IMR-90 (cell line): ENCODE results near the gene CAMTA1. TPM values are rescaled to one million over a fixed set of nuclear protein-coding genes. Genes with fewer than 3 reads are reported as not detected.

Source experiments
- ATAC-seq: fragments of 200-7000 bp; cut with Tn5 transposase; 2 replicates; pipeline ENCODE4 v1.9.1; 2020; ENCODE audit warnings: low read depth, mild to moderate bottlenecking, moderate library complexity
- BruUV-seq: library from RNA; stranded (reverse); fragments of 400-500 nt; replicated peaks from 2 replicates; lab custom pipeline; 2021; lab: Mats Ljungman, UMichigan
- CTCF ChIA-PET: fragments of 300-600 bp; formaldehyde crosslinking; extraction: SDS; loops from one replicate; lab custom pipeline; 2021; ENCODE audit warnings: antibody characterized with exemption; lab: Yijun Ruan, JAX
- POLR2A ChIA-PET: fragments of 300-600 bp; sonication (Branson Sonifier 250); formaldehyde crosslinking; loops from one replicate; lab custom pipeline; 2022; ENCODE audit warnings: antibody characterized with exemption; ENCODE audit not compliant: unreplicated experiment; lab: Charles Lee
- DNase-seq: peaks from one replicate; pipeline ENCODE4 v3.0.0; 2013
- H2AFZ ChIP-seq: replicated peaks from 2 replicates; pipeline ENCODE3; 2013; ENCODE audit warnings: low read length, mild to moderate bottlenecking; ENCODE audit not compliant: poor library complexity
- H2AK5ac ChIP-seq: 2 replicates; pipeline ENCODE4 v1.6.1; 2013; ENCODE audit warnings: low read depth, low read length, inconsistent platforms
- H2AK9ac ChIP-seq: replicated peaks from 2 replicates; pipeline ENCODE3; 2013; ENCODE audit warnings: mild to moderate bottlenecking, low read depth, low read length, moderate library complexity; ENCODE audit not compliant: poor library complexity
- H2BK120ac ChIP-seq: 2 replicates; pipeline ENCODE4 v1.6.1; 2013; ENCODE audit warnings: low read depth, low read length, inconsistent platforms
- H2BK15ac ChIP-seq: 3 replicates; pipeline ENCODE4 v1.6.1; 2013; ENCODE audit warnings: low read depth, low read length, inconsistent platforms
- H2BK20ac ChIP-seq: 2 replicates; pipeline ENCODE4 v1.6.1; 2013; ENCODE audit warnings: low read depth, mild to moderate bottlenecking, inconsistent platforms, low read length, moderate library complexity
- H2BK5ac ChIP-seq: 2 replicates; pipeline ENCODE4 v1.6.1; 2013; ENCODE audit warnings: mild to moderate bottlenecking, low read depth, low read length, inconsistent platforms; ENCODE audit not compliant: poor library complexity, severe bottlenecking
- H3K14ac ChIP-seq: replicated peaks from 2 replicates; pipeline ENCODE4 v1.6.1; 2013; ENCODE audit warnings: low read depth, low read length, inconsistent platforms
- H3K18ac ChIP-seq: 2 replicates; pipeline ENCODE4 v1.6.1; 2013; ENCODE audit warnings: low read depth, low read length, control low read depth
- H3K23ac ChIP-seq: 2 replicates; pipeline ENCODE4 v1.6.1; 2013; ENCODE audit warnings: low read depth, low read length, inconsistent platforms
- H3K27ac ChIP-seq: 2 replicates; pipeline ENCODE4 v1.5.1; 2013; ENCODE audit warnings: mild to moderate bottlenecking, control low read depth, low read length; ENCODE audit not compliant: insufficient read depth
- H3K27me3 ChIP-seq: 2 replicates; pipeline ENCODE4 v1.6.1; 2013; ENCODE audit warnings: low read length; ENCODE audit not compliant: control insufficient read depth, insufficient read depth
- H3K36me3 ChIP-seq: 2 replicates; pipeline ENCODE4 v1.6.1; 2013; ENCODE audit warnings: low read length, mixed read lengths; ENCODE audit not compliant: control insufficient read depth, insufficient read depth
- H3K4ac ChIP-seq: 2 replicates; pipeline ENCODE4 v1.6.1; 2013; ENCODE audit warnings: low read depth, low read length, inconsistent platforms
- H3K4me1 ChIP-seq: 2 replicates; pipeline ENCODE4 v1.6.1; 2013; ENCODE audit warnings: low read length, mixed read lengths; ENCODE audit not compliant: control insufficient read depth, insufficient read depth
- H3K4me2 ChIP-seq: 2 replicates; pipeline ENCODE4 v1.6.1; 2013; ENCODE audit warnings: low read depth, mild to moderate bottlenecking, control low read depth, low read length, moderate library complexity
- H3K4me3 ChIP-seq: 2 replicates; pipeline ENCODE4 v1.5.1; 2013; ENCODE audit warnings: low read depth, mild to moderate bottlenecking, control low read depth, low read length, moderate library complexity; ENCODE audit not compliant: insufficient read depth
- H3K56ac ChIP-seq: 2 replicates; pipeline ENCODE4 v1.6.1; 2013; ENCODE audit warnings: low read length, inconsistent platforms; ENCODE audit not compliant: insufficient read depth; ENCODE audit errors: extremely low read depth
- H3K79me1 ChIP-seq, 2 experiments: 2 replicates each; pipeline ENCODE4 v1.6.1; 2013; ENCODE audit warnings: low read length in 2 of 2, inconsistent platforms in 1 of 2, low read depth in 1 of 2
- H3K9ac ChIP-seq: 2 replicates; pipeline ENCODE4 v1.6.1; 2013; ENCODE audit warnings: low read depth, low read length, control low read depth
- H3K9me1 ChIP-seq: 2 replicates; pipeline ENCODE4 v1.6.1; 2013; ENCODE audit warnings: low read length, inconsistent platforms; ENCODE audit not compliant: insufficient read depth
- H3K9me3 ChIP-seq: 2 replicates; pipeline ENCODE4 v1.6.1; 2013; ENCODE audit warnings: low read length; ENCODE audit not compliant: control insufficient read depth, insufficient read depth
- H4K20me1 ChIP-seq: 2 replicates; pipeline ENCODE4 v1.6.1; 2013; ENCODE audit warnings: low read length, inconsistent platforms; ENCODE audit not compliant: insufficient read depth
- H4K5ac ChIP-seq: 2 replicates; pipeline ENCODE4 v1.6.1; 2013; ENCODE audit warnings: mild to moderate bottlenecking, low read depth, low read length, control low read depth
- H4K8ac ChIP-seq, 2 experiments: 2 replicates each; pipeline ENCODE4 v1.6.1; 2013; ENCODE audit warnings: low read depth in 2 of 2, low read length in 2 of 2, control low read depth in 1 of 2, inconsistent platforms in 1 of 2
- H4K91ac ChIP-seq: 2 replicates; pipeline ENCODE4 v1.6.1; 2013; ENCODE audit warnings: low read depth, low read length, inconsistent platforms; ENCODE audit not compliant: insufficient read depth
- CTCF ChIP-seq: conservative IDR thresholded peaks from 2 replicates; pipeline ENCODE4 v1.5.1; 2012; ENCODE audit warnings: mild to moderate bottlenecking, low read depth, low read length, improper control_type of control experiment
- MAFK ChIP-seq: IDR thresholded peaks from 2 replicates; pipeline ENCODE4 v1.6.1; 2012; ENCODE audit warnings: low read depth, low read length, improper control_type of control experiment
- MAZ ChIP-seq: IDR thresholded peaks from 2 replicates; pipeline ENCODE4 v1.6.1; 2012; ENCODE audit warnings: low read depth, mild to moderate bottlenecking, low read length, improper control_type of control experiment, moderate library complexity, borderline replicate concordance
- NFE2L2 ChIP-seq: fragments of 150-350 bp; IDR thresholded peaks from 2 replicates; pipeline ENCODE4 v1.6.1; 2016; ENCODE audit warnings: low read depth, mild to moderate bottlenecking, low read length
- RCOR1 ChIP-seq: IDR thresholded peaks from 2 replicates; pipeline ENCODE4 v1.6.1; 2012; ENCODE audit warnings: mild to moderate bottlenecking, low read length, improper control_type of control experiment; ENCODE audit not compliant: insufficient replicate concordance
- RFX5 ChIP-seq: IDR thresholded peaks from 2 replicates; pipeline ENCODE4 v1.8.0; 2012; ENCODE audit warnings: low read depth, mild to moderate bottlenecking, low read length, moderate library complexity
- SMC3 ChIP-seq: fragments of 150-350 bp; IDR thresholded peaks from 2 replicates; pipeline ENCODE4 v1.6.1; 2016; ENCODE audit warnings: low read depth, mild to moderate bottlenecking, antibody characterized with exemption, low read length, moderate library complexity
- WGBS, 2 experiments: methylation state at CpG; one replicate each; pipeline versions ENCODE4 v1.1.5 to v1.1.7; 2013; ENCODE audit warnings: missing lambda C conversion rate in 2 of 2; ENCODE audit not compliant: insufficient read length in 1 of 2; ENCODE audit errors: extremely low coverage in 2 of 2; 5-methylcytosine and 5-hydroxymethylcytosine counted together
- dilution Hi-C: fragments of 300-500 bp; cut with HindIII; formaldehyde crosslinking; loops from one replicate; pipeline ENCODE4 v1.14.3; 2018; ENCODE audit warnings: low sequenced_read_pairs; ENCODE audit not compliant: unreplicated experiment
- in situ Hi-C: fragments of 300-500 bp; cut with MboI; formaldehyde crosslinking; loops from 3 replicates; pipeline ENCODE4 v1.14.3; 2019; ENCODE audit warnings: low sequenced_read_pairs, inconsistent platforms, mixed read lengths
- intact Hi-C: fragments of 100-400 bp; cut with micrococcal nuclease; formaldehyde crosslinking; loops from 2 replicates; pipeline ENCODE4 v1.10.0; 2022
- polyA plus RNA-seq, 3 experiments: library from polyadenylated mRNA; depleted of rRNA; stranded (reverse); fragments of >200 nt; gene quantifications; 2 replicates each; pipeline ENCODE4 v1.2.3, GENCODE V29; 2012; ENCODE audit warnings: low replicate concordance in 1 of 3
- total RNA-seq: library from RNA; depleted of rRNA; stranded (reverse); fragments of >200 nt; gene quantifications from 2 replicates; pipeline ENCODE4 v1.2.3, GENCODE V29; 2012

The CAMTA1 gene
- total and polyA plus RNA-seq, 2 of the 4 experiments (the other 2 are of a cell fraction): 35.5 to 74.3 TPM

- no peaks in the 10 kb centered on the region for H3K27me3 ChIP-seq
- H2BK20ac ChIP-seq: no peak overlapping the region
- no peak overlapping the region for H3K4ac ChIP-seq
- no peaks in the 10 kb centered on the region for H3K9me3 ChIP-seq
- peaks cover 5% of the 10 kb centered on the region for H3K4me1 ChIP-seq
- TF ChIP-seq SMC3 (no peak), CTCF (no peak), RCOR1 (no peak), MAFK (no peak), NFE2L2 (no peak), MAZ (no peak), RFX5 (no peak)
- no TSS peak for BruUV-seq
- H3K4me3 ChIP-seq: no peak overlapping the region
- no peak overlapping the region for H3K9ac ChIP-seq
- H4K20me1 ChIP-seq: no peaks in the 10 kb centered on the region
- no peak overlapping the region for H3K4me2 ChIP-seq
- H4K5ac ChIP-seq: no peak overlapping the region
- H3K36me3 ChIP-seq: no peaks in the 10 kb centered on the region
- H3K14ac ChIP-seq: no peak overlapping the region
- no peak overlapping the region for H2AK5ac ChIP-seq
- POLR2A ChIA-PET: no interaction called here
- H2BK15ac ChIP-seq: no peak overlapping the region
- no peak overlapping the region for H2BK5ac ChIP-seq
- DNase-seq: no peak
- no peak overlapping the region for H2AK9ac ChIP-seq
- WGBS, 2 experiments: no CpG with 5 or more reads among the region's 6 CpGs
- H2AFZ ChIP-seq: no peak overlapping the region
- no peak overlapping the region for H3K27ac ChIP-seq
- in situ Hi-C loops (no loop called here), intact Hi-C loops (loop anchor here (10.0 kb wide), 1 partner anchor 439 kb away; no protein-coding TSS in a partner anchor), dilution Hi-C loops (no loop called here)
- no peak overlapping the region for H3K23ac ChIP-seq
- no peak overlapping the region for H3K18ac ChIP-seq
- CTCF ChIA-PET: interaction anchor here (0.6 kb wide), 1 partner anchor 201 kb away, joined by 4 read pairs; no protein-coding TSS in a partner anchor
- no peak for ATAC-seq
- no peak overlapping the region for H2BK120ac ChIP-seq
- H3K9me1 ChIP-seq: no peaks in the 10 kb centered on the region
- H3K79me1 ChIP-seq: no peaks in the 10 kb centered on the region
- H4K8ac ChIP-seq: no peak overlapping the region
- H4K91ac ChIP-seq: no peak overlapping the region
- H3K56ac ChIP-seq: no peak overlapping the region
These were observed 558.6 kb downstream of the CAMTA1 start for GRCh38 chr1:7343882-7344281.
